SK-N-SH (cell line): ENCODE data around the gene GATAD2A. TPM values are rescaled to one million over a fixed set of nuclear protein-coding genes. Genes with fewer than 3 reads are reported as not detected.

Source experiments
- CTCF ChIA-PET: fragments of 300-600, 350-600 bp; formaldehyde crosslinking; extraction: SDS; loops from one replicate; lab custom pipeline; 2021; lab: Yijun Ruan, JAX
- POLR2A ChIA-PET: fragments of 350-600 bp; sonication (Branson Sonifier 250); formaldehyde crosslinking; extraction: SDS; loops from one replicate; lab custom pipeline; 2020; ENCODE audit warnings: antibody characterized with exemption, inconsistent platforms; lab: Yijun Ruan, JAX
- DNase-seq: peaks from one replicate; pipeline ENCODE4 v3.0.0; 2012
- H2AFZ ChIP-seq: fragments of 200-600 bp; sonication (generic); 2 replicates; pipeline ENCODE4 v1.8.1; 2016; ENCODE audit warnings: antibody characterized with exemption, mild to moderate bottlenecking, low read depth
- H3F3A ChIP-seq: fragments of 200-600 bp; sonication (generic); replicated peaks from 2 replicates; pipeline ENCODE3; 2016; ENCODE audit warnings: antibody characterized with exemption, mild to moderate bottlenecking; ENCODE audit not compliant: insufficient read depth
- H3K27ac ChIP-seq, 2 experiments: fragments of 200-500 bp in 1 of 2; fragments of 200-600 bp in 1 of 2; sonication (Bioruptor generic) in 1 of 2; sonication (generic), shearing (Covaris generic) in 1 of 2; 2 replicates each; pipeline versions ENCODE4 v1.5.1 to v1.6.1; 2014 to 2016; ENCODE audit warnings: low read depth in 2 of 2, inconsistent platforms in 1 of 2, low read length in 1 of 2, mild to moderate bottlenecking in 1 of 2, mixed read lengths in 1 of 2
- H3K27me3 ChIP-seq: fragments of 200-600 bp; sonication (generic), shearing (Covaris generic); 2 replicates; pipeline ENCODE4 v1.6.1; 2016; ENCODE audit warnings: mixed run types; ENCODE audit not compliant: insufficient read depth
- H3K36me3 ChIP-seq, 2 experiments: fragments of 200-500 bp in 1 of 2; fragments of 200-600 bp in 1 of 2; sonication (Bioruptor generic) in 1 of 2; sonication (generic) in 1 of 2; replicated peaks in 1 of 2; 2 replicates each; pipeline versions ENCODE3 to v1.5.1; 2014 to 2016; ENCODE audit warnings: low read length in 1 of 2, mild to moderate bottlenecking in 1 of 2; ENCODE audit not compliant: insufficient read depth in 2 of 2, control insufficient read depth in 1 of 2
- H3K4me1 ChIP-seq, 2 experiments: fragments of 200-500 bp in 1 of 2; fragments of 200-600 bp in 1 of 2; sonication (Bioruptor generic) in 1 of 2; sonication (generic), shearing (Covaris generic) in 1 of 2; 2 replicates each; pipeline versions ENCODE4 v1.5.1 to v1.6.1; 2014 to 2016; ENCODE audit warnings: low read depth in 1 of 2, low read length in 1 of 2, mixed run types in 1 of 2; ENCODE audit not compliant: insufficient read depth in 2 of 2, control insufficient read depth in 1 of 2
- H3K4me2 ChIP-seq: fragments of 200-600 bp; sonication (generic), shearing (Covaris generic); 2 replicates; pipeline ENCODE4 v1.6.1; 2017; ENCODE audit warnings: mixed run types
- H3K4me3 ChIP-seq, 2 experiments: fragments of 200-500 bp in 1 of 2; fragments of 200-600 bp in 1 of 2; sonication (Bioruptor generic) in 1 of 2; sonication (generic), shearing (Covaris generic) in 1 of 2; 2 replicates each; pipeline versions ENCODE4 v1.5.1 to v1.8.1; 2014 to 2016; ENCODE audit warnings: low read depth in 2 of 2, inconsistent platforms in 1 of 2, low read length in 1 of 2, mild to moderate bottlenecking in 1 of 2, mixed read lengths in 1 of 2, moderate library complexity in 1 of 2
- H3K79me2 ChIP-seq: fragments of 200-600 bp; sonication (generic); 2 replicates; pipeline ENCODE4 v1.8.1; 2017; ENCODE audit warnings: mild to moderate bottlenecking; ENCODE audit not compliant: insufficient read depth
- H3K9ac ChIP-seq: fragments of 200-600 bp; sonication (generic); 2 replicates; pipeline ENCODE4 v1.6.1; 2017; ENCODE audit warnings: mixed run types
- H3K9me2 ChIP-seq: fragments of 200-600 bp; sonication (generic); 2 replicates; pipeline ENCODE4 v1.6.1; 2017; ENCODE audit warnings: mixed run types
- H3K9me3 ChIP-seq: fragments of 200-600 bp; sonication (generic); 2 replicates; pipeline ENCODE4 v1.6.1; 2017; ENCODE audit warnings: mixed run types, mild to moderate bottlenecking, moderate library complexity
- H4K20me1 ChIP-seq: fragments of 200-600 bp; sonication (generic); 2 replicates; pipeline ENCODE4 v1.6.1; 2017; ENCODE audit warnings: mild to moderate bottlenecking, mixed run types; ENCODE audit not compliant: insufficient read depth
- CHD2 ChIP-seq: fragments of 150-350 bp; IDR thresholded peaks from 2 replicates; pipeline ENCODE4 v1.6.1; 2018; ENCODE audit warnings: low read length; ENCODE audit not compliant: partially characterized antibody
- ELF1 ChIP-seq: IDR thresholded peaks from 2 replicates; pipeline ENCODE4 v1.4.0; 2012
- FOXM1 ChIP-seq: IDR thresholded peaks from 2 replicates; pipeline ENCODE4 v1.4.0; 2012; ENCODE audit warnings: low read depth, mild to moderate bottlenecking
- GABPA ChIP-seq: IDR thresholded peaks from 2 replicates; pipeline ENCODE4 v1.4.0; 2012; ENCODE audit warnings: low read depth, mild to moderate bottlenecking
- POLR2AphosphoS5 ChIP-seq: IDR thresholded peaks from 2 replicates; pipeline ENCODE4 v1.6.1; 2012; ENCODE audit warnings: low read depth, low read length
- RXRA ChIP-seq: IDR thresholded peaks from 2 replicates; pipeline ENCODE4 v1.4.0; 2012; ENCODE audit warnings: low read depth, mild to moderate bottlenecking, borderline replicate concordance
- TAF1 ChIP-seq: IDR thresholded peaks from 2 replicates; pipeline ENCODE4 v1.6.1; 2012; ENCODE audit warnings: low read depth, mild to moderate bottlenecking, low read length, moderate library complexity, borderline replicate concordance
- TCF12 ChIP-seq: IDR thresholded peaks from 2 replicates; pipeline ENCODE4 v1.4.0; 2012
- TEAD4 ChIP-seq: IDR thresholded peaks from 2 replicates; pipeline ENCODE4 v1.4.0; 2012; ENCODE audit warnings: mild to moderate bottlenecking, borderline replicate concordance; ENCODE audit not compliant: insufficient read depth
- YY1 ChIP-seq: IDR thresholded peaks from 2 replicates; pipeline ENCODE4 v1.4.0; 2012; ENCODE audit warnings: low read depth, mild to moderate bottlenecking
- WGBS: methylation state at CpG from one replicate; pipeline ENCODE4 v1.1.6; 2017; ENCODE audit warnings: low lambda C conversion rate; 5-methylcytosine and 5-hydroxymethylcytosine counted together
- polyA plus RNA-seq, 3 experiments: library from polyadenylated mRNA; depleted of rRNA; stranded (reverse); fragments of >200 nt; gene quantifications; 2 replicates each; pipeline ENCODE4 v1.2.3, GENCODE V29; 2012
- TF ChIP-seq, protein P1 (sequence below): IDR thresholded peaks from 2 replicates; pipeline ENCODE4; 2012
- TF ChIP-seq, protein P2 (sequence below): fragments of 150-350 bp; IDR thresholded peaks from 2 replicates; pipeline ENCODE4 v1.6.1; 2017; ENCODE audit warnings: antibody characterized with exemption, low read length, low read depth, borderline replicate concordance
- TF ChIP-seq, protein P3 (sequence below): fragments of 150-350 bp; IDR thresholded peaks from 2 replicates; pipeline ENCODE4 v1.6.1; 2016; ENCODE audit warnings: mild to moderate bottlenecking, low read depth, low read length

GATAD2A gene
- polyA plus RNA-seq, 1 of the 3 experiments (the other 2 are of a cell fraction): 36.6 TPM

DNA sequence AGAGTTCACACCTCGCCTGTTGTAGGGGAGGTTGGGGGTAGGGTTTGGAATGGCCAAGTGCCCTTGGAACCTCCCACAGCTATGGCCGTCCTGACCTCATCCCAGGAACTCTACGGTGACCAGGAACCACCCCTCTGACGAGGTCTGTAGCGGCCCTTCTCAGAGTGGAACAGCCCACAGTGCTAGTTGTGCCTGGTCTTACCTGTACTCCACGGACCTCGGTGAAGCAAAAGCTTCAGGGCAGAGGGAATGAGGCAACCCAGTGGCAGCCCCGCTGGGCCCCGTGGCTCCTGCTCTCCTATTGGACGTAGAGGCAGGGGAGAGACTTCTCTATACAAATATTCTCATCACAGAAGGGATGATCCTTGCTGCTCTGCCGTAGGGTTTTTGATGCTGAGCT, 102.7 kb downstream of the GATAD2A start:
- TF ChIP-seq POLR2AphosphoS5: no peak
- no peak for TF ChIP-seq ELF1
- TF ChIP-seq, protein P1, sequence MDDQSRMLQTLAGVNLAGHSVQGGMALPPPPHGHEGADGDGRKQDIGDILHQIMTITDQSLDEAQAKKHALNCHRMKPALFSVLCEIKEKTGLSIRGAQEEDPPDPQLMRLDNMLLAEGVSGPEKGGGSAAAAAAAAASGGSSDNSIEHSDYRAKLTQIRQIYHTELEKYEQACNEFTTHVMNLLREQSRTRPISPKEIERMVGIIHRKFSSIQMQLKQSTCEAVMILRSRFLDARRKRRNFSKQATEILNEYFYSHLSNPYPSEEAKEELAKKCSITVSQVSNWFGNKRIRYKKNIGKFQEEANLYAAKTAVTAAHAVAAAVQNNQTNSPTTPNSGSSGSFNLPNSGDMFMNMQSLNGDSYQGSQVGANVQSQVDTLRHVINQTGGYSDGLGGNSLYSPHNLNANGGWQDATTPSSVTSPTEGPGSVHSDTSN: no peak
- TF ChIP-seq, protein P2, sequence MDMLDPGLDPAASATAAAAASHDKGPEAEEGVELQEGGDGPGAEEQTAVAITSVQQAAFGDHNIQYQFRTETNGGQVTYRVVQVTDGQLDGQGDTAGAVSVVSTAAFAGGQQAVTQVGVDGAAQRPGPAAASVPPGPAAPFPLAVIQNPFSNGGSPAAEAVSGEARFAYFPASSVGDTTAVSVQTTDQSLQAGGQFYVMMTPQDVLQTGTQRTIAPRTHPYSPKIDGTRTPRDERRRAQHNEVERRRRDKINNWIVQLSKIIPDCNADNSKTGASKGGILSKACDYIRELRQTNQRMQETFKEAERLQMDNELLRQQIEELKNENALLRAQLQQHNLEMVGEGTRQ: no peak
- H3K4me3 ChIP-seq: no peak overlapping the region
- no peak for DNase-seq
- H3K36me3 ChIP-seq: peaks cover 14 to 34% of the 10 kb centered on the region in 2 experiments
- no peaks in the 10 kb centered on the region for H3K4me1 ChIP-seq
- no peaks in the 10 kb centered on the region for H4K20me1 ChIP-seq
- H3K79me2 ChIP-seq: no peaks in the 10 kb centered on the region
- CTCF ChIA-PET: interaction anchor here (0.7 to 0.8 kb wide), 3 partner anchors 18 to 141 kb away, joined by 3 read pairs; partner anchors contain the start of gene GMIP
- POLR2A ChIA-PET: no interaction called here
- H3F3A ChIP-seq: no peaks in the 10 kb centered on the region
- H3K4me2 ChIP-seq: no peak overlapping the region
- H3K27me3 ChIP-seq: no peaks in the 10 kb centered on the region
- 93% methylated on average over 4 of the region's 11 CpGs for WGBS
- no peak overlapping the region for H3K27ac ChIP-seq
- H2AFZ ChIP-seq: no peak overlapping the region
- H3K9me3 ChIP-seq: no peaks in the 10 kb centered on the region
- no peak overlapping the region for H3K9ac ChIP-seq
- H3K9me2 ChIP-seq: no peaks in the 10 kb centered on the region

DNA sequence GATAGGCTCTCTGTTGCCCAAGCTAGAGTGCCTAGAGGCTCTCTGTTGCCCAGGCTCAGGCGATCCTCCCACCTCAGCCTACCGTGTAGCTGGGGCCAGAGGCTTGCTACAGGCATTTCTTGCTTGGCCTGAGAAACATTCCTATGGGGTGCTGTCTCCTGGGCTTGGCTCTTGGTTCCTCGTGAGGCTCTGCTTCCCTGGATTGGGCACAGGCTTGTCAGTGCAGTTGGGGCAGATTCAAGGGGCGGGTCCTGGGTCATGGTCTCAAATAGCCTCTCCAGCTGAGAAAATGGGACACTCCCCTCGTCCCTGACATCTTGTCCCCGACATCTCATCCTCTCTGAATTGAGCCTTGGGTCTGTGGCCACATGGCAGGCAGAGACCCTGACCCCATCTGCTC, 105.0 kb downstream of the GATAD2A start:
- Histone ChIP-seq H3K79me2 (no peaks in the 10 kb centered on the region), H3K27me3 (no peaks in the 10 kb centered on the region), H3K9ac (no peak overlapping the region), H2AFZ (no peak overlapping the region), H3K9me2 (no peaks in the 10 kb centered on the region), H3K27ac (no peak overlapping the region), H3K4me3 (no peak overlapping the region), H3K9me3 (no peaks in the 10 kb centered on the region), H3K4me2 (no peak overlapping the region), H3F3A (no peaks in the 10 kb centered on the region), H3K36me3 (peaks cover 14 to 26% of the 10 kb centered on the region in 2 experiments), H4K20me1 (no peaks in the 10 kb centered on the region), H3K4me1 (peaks cover 0 to 5% of the 10 kb centered on the region in 2 experiments; a peak in 1 of 4 replicates)
- 81% methylated on average over 3 of the region's 6 CpGs for WGBS
- DNase-seq: no peak
- ChIA-PET POLR2A (no interaction called here), CTCF (interaction anchor here (0.9 to 3.8 kb wide), 3 partner anchors 20 to 150 kb away, joined by 3 to 25 read pairs (median 19); no protein-coding TSS in a partner anchor)
- TF ChIP-seq GABPA: no peak
- TF ChIP-seq TAF1: no peak
- TF ChIP-seq CHD2: no peak
- TF ChIP-seq TCF12: no peak
- TF ChIP-seq TEAD4: no peak

DNA sequence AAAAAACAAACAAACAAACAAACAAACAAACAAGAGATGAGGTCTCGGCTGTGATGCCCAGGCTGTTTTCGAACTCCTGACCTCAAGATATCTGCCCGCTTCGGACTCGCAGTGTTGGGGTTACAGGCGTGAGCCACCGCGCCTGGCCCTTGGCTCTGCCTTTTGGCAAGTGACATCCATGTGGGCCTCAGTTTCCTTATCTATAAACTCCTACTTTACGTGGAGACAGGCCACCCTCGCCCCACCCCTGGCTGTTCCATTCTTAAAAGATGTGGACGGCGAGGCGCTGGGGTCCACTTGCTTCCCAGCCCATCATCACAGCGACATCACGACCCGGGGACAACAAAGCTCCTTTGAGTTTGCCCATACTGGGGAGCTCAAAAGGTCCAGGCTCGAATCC, 108.2 kb downstream of the GATAD2A start:
- Histone ChIP-seq H3K27ac (no peak overlapping the region), H4K20me1 (no peaks in the 10 kb centered on the region), H3K4me2 (no peak overlapping the region), H3K9me2 (no peaks in the 10 kb centered on the region), H3K4me1 (peaks cover 0 to 11% of the 10 kb centered on the region in 2 experiments; a peak in 1 of 4 replicates), H3K9ac (no peak overlapping the region), H3F3A (peaks cover 3% of the 10 kb centered on the region), H3K27me3 (no peaks in the 10 kb centered on the region), H3K4me3 (no peak overlapping the region), H3K36me3 (peaks cover 0 to 13% of the 10 kb centered on the region in 2 experiments)
- WGBS: 95% methylated on average over 15 of the region's 17 CpGs
- POLR2A ChIA-PET: interaction anchor here (0.6 kb wide), 1 partner anchor 16 kb away, joined by 3 read pairs; no protein-coding TSS in a partner anchor
- TF ChIP-seq RXRA (no peak), TEAD4 (no peak), GABPA (no peak), TAF1 (no peak), FOXM1 (no peak), YY1 (no peak)
- TF ChIP-seq, protein P3, sequence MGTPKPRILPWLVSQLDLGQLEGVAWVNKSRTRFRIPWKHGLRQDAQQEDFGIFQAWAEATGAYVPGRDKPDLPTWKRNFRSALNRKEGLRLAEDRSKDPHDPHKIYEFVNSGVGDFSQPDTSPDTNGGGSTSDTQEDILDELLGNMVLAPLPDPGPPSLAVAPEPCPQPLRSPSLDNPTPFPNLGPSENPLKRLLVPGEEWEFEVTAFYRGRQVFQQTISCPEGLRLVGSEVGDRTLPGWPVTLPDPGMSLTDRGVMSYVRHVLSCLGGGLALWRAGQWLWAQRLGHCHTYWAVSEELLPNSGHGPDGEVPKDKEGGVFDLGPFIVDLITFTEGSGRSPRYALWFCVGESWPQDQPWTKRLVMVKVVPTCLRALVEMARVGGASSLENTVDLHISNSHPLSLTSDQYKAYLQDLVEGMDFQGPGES: no peak
- TF ChIP-seq, all 33 proteins: peak for 0
- no peak overlapping the region for H2AFZ ChIP-seq
- CTCF ChIA-PET: interaction anchor here (3.8 kb wide), 1 partner anchor 18 kb away, joined by 19 read pairs; no protein-coding TSS in a partner anchor
- H3K79me2 ChIP-seq: peaks cover 27% of the 10 kb centered on the region
- DNase-seq: no peak
- no peaks in the 10 kb centered on the region for H3K9me3 ChIP-seq
